SH-SY5Y (cell line): ENCODE results near the gene CCN2.

ENCODE experiments used
- GATA2 ChIP-seq: IDR thresholded peaks from 2 replicates; pipeline ENCODE4 v1.6.1; 2011; ENCODE audit warnings: mild to moderate bottlenecking, low read depth, low read length
- GATA3 ChIP-seq: IDR thresholded peaks from 2 replicates; pipeline ENCODE4 v1.6.1; 2011; ENCODE audit warnings: low read depth, mild to moderate bottlenecking, low read length, moderate library complexity

- TF ChIP-seq GATA2 (no peak), GATA3 (no peak)
Observed at GRCh38 chr6:131997429-131998153, 46.4 kb upstream of the CCN2 start.
